HepG2 (cell line): ENCODE measurements around the gene COQ5. TPM values are rescaled to one million over a fixed set of nuclear protein-coding genes. Genes with fewer than 3 reads are reported as not detected.

Source experiments
- FOXO1 ChIP-seq: sonication (generic); formaldehyde crosslinking; IDR thresholded peaks from 2 replicates; pipeline ENCODE4 v1.4.0; 2020; ENCODE audit warnings: missing genetic modification reagents
- SAP130 ChIP-seq: IDR thresholded peaks from 2 replicates; pipeline ENCODE4 v1.6.1; 2016; ENCODE audit warnings: low read depth
- TGIF2 ChIP-seq: IDR thresholded peaks from 2 replicates; pipeline ENCODE4 v1.6.1; 2016; ENCODE audit warnings: control low read depth, missing compliant biosample characterization
- ZNF468 ChIP-seq: sonication (generic); formaldehyde crosslinking; IDR thresholded peaks from 2 replicates; pipeline ENCODE4 v1.8.0; 2022; ENCODE audit warnings: mild to moderate bottlenecking, moderate library complexity, missing genetic modification reagents
- polyA plus RNA-seq, 8 experiments: library from polyadenylated mRNA; depleted of rRNA in 3 of 8; stranded (reverse) in 7 of 8; unstranded in 1 of 8; fragments of >200 nt; fragmentation: Illumina TruSeq in 4 of 8; extraction: Trizol in 4 of 8; gene quantifications; 2 replicates each; pipeline versions ENCODE4 v1.2.1 to v1.2.3, GENCODE V29; 2011 to 2016; ENCODE audit warnings: low read depth in 4 of 8, missing spikeins in 1 of 8, mixed read lengths in 1 of 8; ENCODE audit not compliant: insufficient read depth in 1 of 8
- total RNA-seq, 5 experiments: library from RNA; depleted of rRNA; stranded (reverse); fragments of >200 nt; fragmentation: Illumina TruSeq; extraction: Trizol; gene quantifications; 2 replicates each; pipeline ENCODE4 v1.2.3, GENCODE V29; 2016; ENCODE audit warnings: low read depth in 1 of 5
- TF ChIP-seq, protein P1 (sequence below): sonication (generic); formaldehyde crosslinking; IDR thresholded peaks from 2 replicates; pipeline ENCODE4 v1.4.0; 2020; ENCODE audit warnings: mild to moderate bottlenecking, missing genetic modification reagents
- TF ChIP-seq, protein P2 (sequence below): IDR thresholded peaks from 2 replicates; pipeline ENCODE4 v1.4.0; 2020; ENCODE audit warnings: mild to moderate bottlenecking, missing genetic modification reagents

Gene COQ5
- total and polyA plus RNA-seq, 2 of the 13 experiments (the other 11 are each of a cell fraction or from before 2014, with no cell fraction given) = 36.4 to 41.5 TPM

DNA sequence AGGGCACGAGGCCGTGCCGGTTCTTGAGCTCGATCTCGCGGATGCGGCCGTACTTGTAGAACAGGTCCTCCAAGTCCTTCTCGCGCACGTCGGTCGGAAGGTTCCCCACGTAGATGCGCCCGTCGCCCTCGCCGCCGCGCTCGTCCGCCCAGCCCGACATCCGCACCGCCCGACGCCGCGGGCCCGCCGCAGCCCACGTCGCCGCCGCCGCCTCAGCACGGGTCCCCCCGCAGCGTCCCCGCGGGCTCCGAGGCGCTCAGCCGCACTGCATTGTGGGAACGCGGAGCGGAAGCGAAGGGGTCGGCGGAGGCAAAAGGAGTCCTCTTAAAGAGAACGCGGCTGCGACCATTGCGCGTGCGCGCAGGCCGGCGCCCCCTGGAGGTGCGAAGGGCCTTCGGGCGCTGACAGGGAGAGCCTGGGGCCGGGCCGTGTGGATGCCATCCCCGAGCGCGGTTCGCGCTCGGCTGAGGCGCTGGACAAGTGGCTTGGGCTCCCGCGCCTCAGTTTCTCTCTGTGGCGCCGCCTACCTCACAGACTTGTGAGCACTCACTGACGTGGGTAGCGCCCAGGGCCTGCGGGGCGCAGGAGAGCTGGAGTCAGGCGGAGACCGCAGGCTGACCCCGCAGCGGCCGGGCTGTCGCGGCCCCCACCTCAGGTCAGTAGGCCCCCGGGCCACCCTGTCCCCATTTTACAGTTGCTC is 59.4 kb downstream of the COQ5 start, which contains the start of gene SRSF9 (continued):
- TF ChIP-seq, protein P1, sequence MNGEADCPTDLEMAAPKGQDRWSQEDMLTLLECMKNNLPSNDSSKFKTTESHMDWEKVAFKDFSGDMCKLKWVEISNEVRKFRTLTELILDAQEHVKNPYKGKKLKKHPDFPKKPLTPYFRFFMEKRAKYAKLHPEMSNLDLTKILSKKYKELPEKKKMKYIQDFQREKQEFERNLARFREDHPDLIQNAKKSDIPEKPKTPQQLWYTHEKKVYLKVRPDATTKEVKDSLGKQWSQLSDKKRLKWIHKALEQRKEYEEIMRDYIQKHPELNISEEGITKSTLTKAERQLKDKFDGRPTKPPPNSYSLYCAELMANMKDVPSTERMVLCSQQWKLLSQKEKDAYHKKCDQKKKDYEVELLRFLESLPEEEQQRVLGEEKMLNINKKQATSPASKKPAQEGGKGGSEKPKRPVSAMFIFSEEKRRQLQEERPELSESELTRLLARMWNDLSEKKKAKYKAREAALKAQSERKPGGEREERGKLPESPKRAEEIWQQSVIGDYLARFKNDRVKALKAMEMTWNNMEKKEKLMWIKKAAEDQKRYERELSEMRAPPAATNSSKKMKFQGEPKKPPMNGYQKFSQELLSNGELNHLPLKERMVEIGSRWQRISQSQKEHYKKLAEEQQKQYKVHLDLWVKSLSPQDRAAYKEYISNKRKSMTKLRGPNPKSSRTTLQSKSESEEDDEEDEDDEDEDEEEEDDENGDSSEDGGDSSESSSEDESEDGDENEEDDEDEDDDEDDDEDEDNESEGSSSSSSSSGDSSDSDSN (CRISPR knock-in tag) = peak; percentile 89
- TF ChIP-seq TGIF2 (CRISPR knock-in tag) (peak; percentile 60; the same call in 1 of the 2 replicates), SAP130 (CRISPR knock-in tag) (peak; percentile 82), ZNF468 (CRISPR knock-in tag) (no peak), FOXO1 (no peak)
- TF ChIP-seq, protein P2, sequence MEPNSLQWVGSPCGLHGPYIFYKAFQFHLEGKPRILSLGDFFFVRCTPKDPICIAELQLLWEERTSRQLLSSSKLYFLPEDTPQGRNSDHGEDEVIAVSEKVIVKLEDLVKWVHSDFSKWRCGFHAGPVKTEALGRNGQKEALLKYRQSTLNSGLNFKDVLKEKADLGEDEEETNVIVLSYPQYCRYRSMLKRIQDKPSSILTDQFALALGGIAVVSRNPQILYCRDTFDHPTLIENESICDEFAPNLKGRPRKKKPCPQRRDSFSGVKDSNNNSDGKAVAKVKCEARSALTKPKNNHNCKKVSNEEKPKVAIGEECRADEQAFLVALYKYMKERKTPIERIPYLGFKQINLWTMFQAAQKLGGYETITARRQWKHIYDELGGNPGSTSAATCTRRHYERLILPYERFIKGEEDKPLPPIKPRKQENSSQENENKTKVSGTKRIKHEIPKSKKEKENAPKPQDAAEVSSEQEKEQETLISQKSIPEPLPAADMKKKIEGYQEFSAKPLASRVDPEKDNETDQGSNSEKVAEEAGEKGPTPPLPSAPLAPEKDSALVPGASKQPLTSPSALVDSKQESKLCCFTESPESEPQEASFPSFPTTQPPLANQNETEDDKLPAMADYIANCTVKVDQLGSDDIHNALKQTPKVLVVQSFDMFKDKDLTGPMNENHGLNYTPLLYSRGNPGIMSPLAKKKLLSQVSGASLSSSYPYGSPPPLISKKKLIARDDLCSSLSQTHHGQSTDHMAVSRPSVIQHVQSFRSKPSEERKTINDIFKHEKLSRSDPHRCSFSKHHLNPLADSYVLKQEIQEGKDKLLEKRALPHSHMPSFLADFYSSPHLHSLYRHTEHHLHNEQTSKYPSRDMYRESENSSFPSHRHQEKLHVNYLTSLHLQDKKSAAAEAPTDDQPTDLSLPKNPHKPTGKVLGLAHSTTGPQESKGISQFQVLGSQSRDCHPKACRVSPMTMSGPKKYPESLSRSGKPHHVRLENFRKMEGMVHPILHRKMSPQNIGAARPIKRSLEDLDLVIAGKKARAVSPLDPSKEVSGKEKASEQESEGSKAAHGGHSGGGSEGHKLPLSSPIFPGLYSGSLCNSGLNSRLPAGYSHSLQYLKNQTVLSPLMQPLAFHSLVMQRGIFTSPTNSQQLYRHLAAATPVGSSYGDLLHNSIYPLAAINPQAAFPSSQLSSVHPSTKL (CRISPR knock-in tag) = peak; percentile 56
- TF ChIP-seq, all 625 proteins: peak for 252
